ENCODE measurements around the gene CHD1L.
"Not testable (repeated sequence)": the region's sequence is repeated elsewhere in the genome, so short reads cannot be mapped to it uniquely, and the experiment has no call there.

CHD1L gene

GRCh38 chr1:147267711-147268110, 25.2 kb downstream of the CHD1L start:
- DNase-seq (ENCODE audit: low read depth): no peak

GRCh38 chr1:147270721-147271120, 28.2 kb downstream of the CHD1L start:
- DNase-seq (ENCODE audit: low read depth): no peak

- no peak for DNase-seq (ENCODE audit: low read depth)
Observed at GRCh38 chr1:147272042-147272441, 29.6 kb downstream of the CHD1L start.

- no peak for DNase-seq (ENCODE audit: low read depth)
Observed at GRCh38 chr1:147273409-147274336, 31.2 kb downstream of the CHD1L start.

- DNase-seq (ENCODE audit: low read depth): no peak
Observed at GRCh38 chr1:147281950-147282349, 39.5 kb downstream of the CHD1L start.

GRCh38 chr1:147283011-147283410, 40.5 kb downstream of the CHD1L start:
- DNase-seq (ENCODE audit: low read depth): no peak

- no peak for DNase-seq (ENCODE audit: low read depth)
Observed at GRCh38 chr1:147287133-147287865, 44.8 kb downstream of the CHD1L start.

GRCh38 chr1:147292012-147292411, 49.5 kb downstream of the CHD1L start:
- no peak for DNase-seq (ENCODE audit: low read depth)

- no peak for DNase-seq (ENCODE audit: low read depth)
Observed at GRCh38 chr1:147292631-147293251, 50.3 kb downstream of the CHD1L start.

- no peak for DNase-seq (ENCODE audit: low read depth)
Observed at GRCh38 chr1:147297438-147297837, 55.0 kb downstream of the CHD1L start.

- DNase-seq (ENCODE audit: low read depth): not testable (repeated sequence)
Observed at GRCh38 chr1:147305803-147306202, 63.3 kb downstream of the CHD1L start.

GRCh38 chr1:147316968-147317367, 74.5 kb downstream of the CHD1L start:
- no peak for DNase-seq (ENCODE audit: low read depth)

GRCh38 chr1:147326933-147327687, 84.6 kb downstream of the CHD1L start:
- DNase-seq (ENCODE audit: low read depth): not testable (repeated sequence)

GRCh38 chr1:147334292-147334691, 91.8 kb downstream of the CHD1L start:
- DNase-seq (ENCODE audit: low read depth): no peak

- DNase-seq (ENCODE audit: low read depth): no peak
Observed at GRCh38 chr1:147336291-147336690, 93.8 kb downstream of the CHD1L start.

- DNase-seq (ENCODE audit: low read depth): no peak
Observed at GRCh38 chr1:147337040-147337630, 94.7 kb downstream of the CHD1L start.

- DNase-seq (ENCODE audit: low read depth): no peak
Observed at GRCh38 chr1:147338571-147338970, 96.1 kb downstream of the CHD1L start.

- no peak for DNase-seq (ENCODE audit: low read depth)
Observed at GRCh38 chr1:147341246-147341645, 98.8 kb downstream of the CHD1L start.

Data from stimulated activated CD8-positive, alpha-beta memory T cell treated with anti-CD3 and anti-CD28 coated beads, Interleukin-15, amount 100 ng/mL, for 1 hour (primary cell).